Prostate gland (tissue), 2 donors: ENCODE results near the gene TBRG1. TPM values are rescaled to one million over a fixed set of nuclear protein-coding genes. Genes with fewer than 3 reads are reported as not detected.

Experiments
- DNase-seq: peaks from one replicate; pipeline ENCODE4 v3.0.0-alpha.2; 2019; ENCODE audit warnings: low spot score
- H3K27ac ChIP-seq, 2 donors: fragments of 200-600 bp; sonication (generic); 2 replicates each; pipeline ENCODE4 v1.5.1; 2017 to 2019
- H3K27me3 ChIP-seq: fragments of 200-600 bp; sonication (generic); replicated peaks from 2 replicates; pipeline ENCODE4 v1.5.1; 2019; ENCODE audit not compliant: insufficient read depth
- H3K36me3 ChIP-seq, 2 donors: fragments of 200-600 bp; sonication (generic); 1 replicate in 1 of 2; 2 replicates in 1 of 2; pipeline versions ENCODE4 v1.5.1 to v1.8.1; 2017 to 2019
- H3K4me1 ChIP-seq: fragments of 200-600 bp; sonication (generic); replicated peaks from 2 replicates; pipeline ENCODE4 v1.5.1; 2019
- H3K4me3 ChIP-seq, 2 donors: fragments of 200-600 bp; sonication (generic); 2 replicates each; pipeline ENCODE4 v1.5.1; 2017 to 2019
- H3K9me3 ChIP-seq: fragments of 200-600 bp; sonication (generic); 2 replicates; pipeline ENCODE4 v1.5.1; 2017
- POLR2A ChIP-seq: fragments of 450-650 bp; IDR thresholded peaks from one replicate; pipeline ENCODE4 v1.6.1; 2016; ENCODE audit warnings: antibody characterized with exemption, mild to moderate bottlenecking
- POLR2AphosphoS5 ChIP-seq: sonication (generic); formaldehyde crosslinking; IDR thresholded peaks from one replicate; pipeline ENCODE4 v1.6.1; 2017; ENCODE audit warnings: antibody characterized with exemption
- WGBS: methylation state at CpG from one replicate; pipeline ENCODE4 v1.1.5; 2018; 5-methylcytosine and 5-hydroxymethylcytosine counted together
- intact Hi-C: fragments of 100-400 bp; cut with DNase I; formaldehyde crosslinking; loops from one replicate; pipeline ENCODE4 v1.14.2; 2022
- total RNA-seq, 2 donors: library from RNA; depleted of rRNA; stranded (reverse); fragments of >200 nt; gene quantifications; one replicate each; pipeline ENCODE4 v1.1.0, GENCODE V29; 2016
- TF ChIP-seq, protein P1 (sequence below), 4 experiments: fragments of 200-600 bp in 2 of 4; fragments of 450-650 bp in 2 of 4; sonication (generic) in 2 of 4; IDR thresholded peaks; 1 replicate in 3 of 4; 2 replicates in 1 of 4; pipeline ENCODE4 v1.5.1; 2016 to 2019; ENCODE audit warnings: antibody characterized with exemption in 4 of 4, mild to moderate bottlenecking in 2 of 4, moderate library complexity in 2 of 4

The TBRG1 gene
- total RNA-seq, 2 donors from 2014 or later = 30.8 to 33.8 TPM

- Histone ChIP-seq H3K27me3 (no peaks in the 10 kb centered on the region), H3K9me3 (no peaks in the 10 kb centered on the region), H3K4me3 (peak overlapping the region in 1 of 2 donors; percentile 12), H3K36me3 (no peaks in the 10 kb centered on the region), H3K4me1 (no peaks in the 10 kb centered on the region), H3K27ac (no peak overlapping the region)
- intact Hi-C loops = no loop called here
- DNase-seq = peak; percentile 19
- WGBS = 23% methylated on average over 16 of the region's 16 CpGs
- TF ChIP-seq, protein P1, sequence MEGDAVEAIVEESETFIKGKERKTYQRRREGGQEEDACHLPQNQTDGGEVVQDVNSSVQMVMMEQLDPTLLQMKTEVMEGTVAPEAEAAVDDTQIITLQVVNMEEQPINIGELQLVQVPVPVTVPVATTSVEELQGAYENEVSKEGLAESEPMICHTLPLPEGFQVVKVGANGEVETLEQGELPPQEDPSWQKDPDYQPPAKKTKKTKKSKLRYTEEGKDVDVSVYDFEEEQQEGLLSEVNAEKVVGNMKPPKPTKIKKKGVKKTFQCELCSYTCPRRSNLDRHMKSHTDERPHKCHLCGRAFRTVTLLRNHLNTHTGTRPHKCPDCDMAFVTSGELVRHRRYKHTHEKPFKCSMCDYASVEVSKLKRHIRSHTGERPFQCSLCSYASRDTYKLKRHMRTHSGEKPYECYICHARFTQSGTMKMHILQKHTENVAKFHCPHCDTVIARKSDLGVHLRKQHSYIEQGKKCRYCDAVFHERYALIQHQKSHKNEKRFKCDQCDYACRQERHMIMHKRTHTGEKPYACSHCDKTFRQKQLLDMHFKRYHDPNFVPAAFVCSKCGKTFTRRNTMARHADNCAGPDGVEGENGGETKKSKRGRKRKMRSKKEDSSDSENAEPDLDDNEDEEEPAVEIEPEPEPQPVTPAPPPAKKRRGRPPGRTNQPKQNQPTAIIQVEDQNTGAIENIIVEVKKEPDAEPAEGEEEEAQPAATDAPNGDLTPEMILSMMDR (IDR thresholded peaks at IDR 0.05) = peak; percentile 61 to 77 (median 68)
- TF ChIP-seq POLR2A = no peak
Observed at GRCh38 chr11:124644426-124645280, 22.0 kb downstream of the TBRG1 start.

GRCh38 chr11:124646148-124646547 lies 23.5 kb downstream of the TBRG1 start:
- WGBS = 83% methylated on average over 3 of the region's 3 CpGs
- Histone ChIP-seq H3K27ac (no peak overlapping the region), H3K27me3 (no peaks in the 10 kb centered on the region), H3K36me3 (no peaks in the 10 kb centered on the region), H3K4me3 (no peak overlapping the region), H3K9me3 (no peaks in the 10 kb centered on the region), H3K4me1 (no peaks in the 10 kb centered on the region)
- TF ChIP-seq POLR2AphosphoS5 (no peak), POLR2A (no peak)
- TF ChIP-seq, protein P1 (IDR thresholded peaks at IDR 0.05) = no peak
- intact Hi-C loops = no loop called here
- no peak for DNase-seq

DNA sequence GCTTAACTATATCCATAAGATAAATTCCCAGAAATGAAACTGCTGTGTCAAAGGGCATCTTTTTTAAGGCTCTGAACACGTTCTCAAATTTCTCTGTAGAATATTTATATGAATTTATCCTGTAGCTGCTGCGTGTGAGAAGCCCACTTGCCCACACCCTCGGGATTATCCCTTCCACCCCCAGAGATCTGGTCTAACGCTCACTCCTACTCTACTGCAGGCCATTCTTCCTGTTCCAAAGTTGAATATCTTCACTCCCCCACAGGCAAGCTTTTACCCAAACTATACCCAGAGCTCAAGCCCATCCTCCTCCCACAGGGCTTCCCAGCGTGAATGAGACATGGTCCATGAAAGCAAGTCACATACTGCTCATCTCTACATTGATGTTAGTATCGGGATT lies 25.9 kb downstream of the TBRG1 start:
- Histone ChIP-seq H3K27me3 (no peaks in the 10 kb centered on the region), H3K36me3 (no peaks in the 10 kb centered on the region), H3K27ac (no peak overlapping the region), H3K4me3 (no peak overlapping the region), H3K9me3 (no peaks in the 10 kb centered on the region), H3K4me1 (no peaks in the 10 kb centered on the region)
- TF ChIP-seq, protein P1 (IDR thresholded peaks at IDR 0.05) = no peak
- TF ChIP-seq POLR2AphosphoS5 (no peak), POLR2A (no peak)
- no peak for DNase-seq
- WGBS = 75% methylated on average over 6 of the region's 6 CpGs
- intact Hi-C loops = no loop called here

- no peaks in the 10 kb centered on the region for H3K36me3 ChIP-seq
- no peaks in the 10 kb centered on the region for H3K27me3 ChIP-seq
- H3K9me3 ChIP-seq = no peaks in the 10 kb centered on the region
- intact Hi-C loops = no loop called here
- no peak overlapping the region for H3K4me3 ChIP-seq
- H3K4me1 ChIP-seq = no peaks in the 10 kb centered on the region
- WGBS = 45% methylated on average over 16 of the region's 16 CpGs
- TF ChIP-seq, protein P1 (IDR thresholded peaks at IDR 0.05) = no peak
- TF ChIP-seq POLR2A = no peak
- TF ChIP-seq POLR2AphosphoS5 = no peak
- no peak for DNase-seq
- H3K27ac ChIP-seq = no peak overlapping the region
Observed at GRCh38 chr11:124656774-124657630, 34.3 kb downstream of the TBRG1 start.
